ENCODE results near the gene FGF12.
"Not testable (repeated sequence)": the region's sequence is repeated elsewhere in the genome, so short reads cannot be mapped to it uniquely, and the experiment has no call there.

The FGF12 gene

GRCh38 chr3:192727032-192727847 lies at the start of gene FGF12:
FGF12 (minus strand) TSS chr3:192727541.
- no peaks in the 10 kb centered on the region for H3K36me3 ChIP-seq (ENCODE audit: insufficient read depth, low read length)
- H3K79me2 ChIP-seq (ENCODE audit: control insufficient read depth, insufficient read depth, low read length, unreplicated experiment) = no peaks in the 10 kb centered on the region
- H3K27ac ChIP-seq (ENCODE audit: low read depth, low read length) = no peak within 1 kb of the TSS
- no peaks in the 10 kb centered on the region for H3K4me1 ChIP-seq (ENCODE audit: control insufficient read depth, insufficient read depth, low read length, unreplicated experiment)
- no peak within 1 kb of the TSS for H3K4me3 ChIP-seq (ENCODE audit: low read depth, low read length)
- peaks cover 32% of the 10 kb centered on the region for H3K27me3 ChIP-seq (ENCODE audit: insufficient read depth, low read length)
- no peak within 1 kb of the TSS for H2AFZ ChIP-seq (ENCODE audit: low read length, unreplicated experiment)

- not testable (repeated sequence) for H3K27me3 ChIP-seq (ENCODE audit: insufficient read depth, low read length); H3K36me3 ChIP-seq (ENCODE audit: insufficient read depth, low read length); H3K4me1 ChIP-seq (ENCODE audit: control insufficient read depth, insufficient read depth, low read length, unreplicated experiment); H2AFZ ChIP-seq (ENCODE audit: low read length, unreplicated experiment); H3K27ac ChIP-seq (ENCODE audit: low read depth, low read length); H3K4me3 ChIP-seq (ENCODE audit: low read depth, low read length); H3K79me2 ChIP-seq (ENCODE audit: control insufficient read depth, insufficient read depth, low read length, unreplicated experiment)
These were observed 47.0 kb upstream of the FGF12 start for GRCh38 chr3:192774341-192774740.

- no peaks in the 10 kb centered on the region for H3K79me2 ChIP-seq (ENCODE audit: control insufficient read depth, insufficient read depth, low read length, unreplicated experiment)
- no peaks in the 10 kb centered on the region for H3K4me1 ChIP-seq (ENCODE audit: control insufficient read depth, insufficient read depth, low read length, unreplicated experiment)
- no peak overlapping the region for H3K27ac ChIP-seq (ENCODE audit: low read depth, low read length)
- H3K4me3 ChIP-seq (ENCODE audit: low read depth, low read length) = no peak overlapping the region
- H3K27me3 ChIP-seq (ENCODE audit: insufficient read depth, low read length) = peaks cover 5% of the 10 kb centered on the region; the same call in 1 of the 2 replicates
- no peak overlapping the region for H2AFZ ChIP-seq (ENCODE audit: low read length, unreplicated experiment)
- H3K36me3 ChIP-seq (ENCODE audit: insufficient read depth, low read length) = no peaks in the 10 kb centered on the region
These were observed 45.0 kb upstream of the FGF12 start for GRCh38 chr3:192772240-192772894.

- Histone ChIP-seq H2AFZ (ENCODE audit: low read length, unreplicated experiment) (no peak overlapping the region), H3K4me1 (ENCODE audit: control insufficient read depth, insufficient read depth, low read length, unreplicated experiment) (no peaks in the 10 kb centered on the region), H3K36me3 (ENCODE audit: insufficient read depth, low read length) (no peaks in the 10 kb centered on the region), H3K79me2 (ENCODE audit: control insufficient read depth, insufficient read depth, low read length, unreplicated experiment) (no peaks in the 10 kb centered on the region), H3K4me3 (ENCODE audit: low read depth, low read length) (no peak overlapping the region), H3K27ac (ENCODE audit: low read depth, low read length) (no peak overlapping the region), H3K27me3 (ENCODE audit: insufficient read depth, low read length) (no peaks in the 10 kb centered on the region)
These were observed 31.3 kb upstream of the FGF12 start for GRCh38 chr3:192758654-192759053.

- Histone ChIP-seq H3K4me1 (ENCODE audit: control insufficient read depth, insufficient read depth, low read length, unreplicated experiment) (no peaks in the 10 kb centered on the region), H3K27ac (ENCODE audit: low read depth, low read length) (no peak overlapping the region), H3K36me3 (ENCODE audit: insufficient read depth, low read length) (no peaks in the 10 kb centered on the region), H2AFZ (ENCODE audit: low read length, unreplicated experiment) (no peak overlapping the region), H3K4me3 (ENCODE audit: low read depth, low read length) (no peak overlapping the region), H3K79me2 (ENCODE audit: control insufficient read depth, insufficient read depth, low read length, unreplicated experiment) (no peaks in the 10 kb centered on the region), H3K27me3 (ENCODE audit: insufficient read depth, low read length) (no peaks in the 10 kb centered on the region)
These were observed 23.8 kb upstream of the FGF12 start for GRCh38 chr3:192751148-192751547.

GRCh38 chr3:192750201-192750600 lies 22.9 kb upstream of the FGF12 start:
- Histone ChIP-seq H3K4me3 (ENCODE audit: low read depth, low read length) (no peak overlapping the region), H3K36me3 (ENCODE audit: insufficient read depth, low read length) (no peaks in the 10 kb centered on the region), H3K4me1 (ENCODE audit: control insufficient read depth, insufficient read depth, low read length, unreplicated experiment) (no peaks in the 10 kb centered on the region), H2AFZ (ENCODE audit: low read length, unreplicated experiment) (no peak overlapping the region), H3K79me2 (ENCODE audit: control insufficient read depth, insufficient read depth, low read length, unreplicated experiment) (no peaks in the 10 kb centered on the region), H3K27me3 (ENCODE audit: insufficient read depth, low read length) (no peaks in the 10 kb centered on the region), H3K27ac (ENCODE audit: low read depth, low read length) (no peak overlapping the region)

- no peak overlapping the region for H3K27ac ChIP-seq (ENCODE audit: low read depth, low read length)
- no peaks in the 10 kb centered on the region for H3K4me1 ChIP-seq (ENCODE audit: control insufficient read depth, insufficient read depth, low read length, unreplicated experiment)
- no peak overlapping the region for H2AFZ ChIP-seq (ENCODE audit: low read length, unreplicated experiment)
- no peaks in the 10 kb centered on the region for H3K27me3 ChIP-seq (ENCODE audit: insufficient read depth, low read length)
- no peaks in the 10 kb centered on the region for H3K79me2 ChIP-seq (ENCODE audit: control insufficient read depth, insufficient read depth, low read length, unreplicated experiment)
- no peak overlapping the region for H3K4me3 ChIP-seq (ENCODE audit: low read depth, low read length)
- no peaks in the 10 kb centered on the region for H3K36me3 ChIP-seq (ENCODE audit: insufficient read depth, low read length)
These were observed 20.4 kb upstream of the FGF12 start for GRCh38 chr3:192747746-192748145.

GRCh38 chr3:192747145-192747544 lies 19.8 kb upstream of the FGF12 start:
- Histone ChIP-seq H2AFZ (ENCODE audit: low read length, unreplicated experiment) (no peak overlapping the region), H3K4me3 (ENCODE audit: low read depth, low read length) (no peak overlapping the region), H3K36me3 (ENCODE audit: insufficient read depth, low read length) (no peaks in the 10 kb centered on the region), H3K27ac (ENCODE audit: low read depth, low read length) (no peak overlapping the region), H3K79me2 (ENCODE audit: control insufficient read depth, insufficient read depth, low read length, unreplicated experiment) (no peaks in the 10 kb centered on the region), H3K4me1 (ENCODE audit: control insufficient read depth, insufficient read depth, low read length, unreplicated experiment) (no peaks in the 10 kb centered on the region), H3K27me3 (ENCODE audit: insufficient read depth, low read length) (no peaks in the 10 kb centered on the region)

- Histone ChIP-seq H3K4me3 (ENCODE audit: low read depth, low read length) (no peak overlapping the region), H3K4me1 (ENCODE audit: control insufficient read depth, insufficient read depth, low read length, unreplicated experiment) (no peaks in the 10 kb centered on the region), H3K27me3 (ENCODE audit: insufficient read depth, low read length) (no peaks in the 10 kb centered on the region), H3K27ac (ENCODE audit: low read depth, low read length) (no peak overlapping the region), H3K79me2 (ENCODE audit: control insufficient read depth, insufficient read depth, low read length, unreplicated experiment) (no peaks in the 10 kb centered on the region), H3K36me3 (ENCODE audit: insufficient read depth, low read length) (no peaks in the 10 kb centered on the region), H2AFZ (ENCODE audit: low read length, unreplicated experiment) (no peak overlapping the region)
These were observed 17.8 kb upstream of the FGF12 start for GRCh38 chr3:192745150-192745549.

- H3K36me3 ChIP-seq (ENCODE audit: insufficient read depth, low read length); H3K27ac ChIP-seq (ENCODE audit: low read depth, low read length); H3K4me1 ChIP-seq (ENCODE audit: control insufficient read depth, insufficient read depth, low read length, unreplicated experiment); H2AFZ ChIP-seq (ENCODE audit: low read length, unreplicated experiment); H3K27me3 ChIP-seq (ENCODE audit: insufficient read depth, low read length); H3K79me2 ChIP-seq (ENCODE audit: control insufficient read depth, insufficient read depth, low read length, unreplicated experiment); H3K4me3 ChIP-seq (ENCODE audit: low read depth, low read length): not testable (repeated sequence)
These were observed 17.3 kb upstream of the FGF12 start for GRCh38 chr3:192744604-192745003.

GRCh38 chr3:192737506-192737905 lies 10.2 kb upstream of the FGF12 start:
- H3K27me3 ChIP-seq (ENCODE audit: insufficient read depth, low read length) = no peaks in the 10 kb centered on the region
- no peak overlapping the region for H3K4me3 ChIP-seq (ENCODE audit: low read depth, low read length)
- H2AFZ ChIP-seq (ENCODE audit: low read length, unreplicated experiment) = no peak overlapping the region
- H3K36me3 ChIP-seq (ENCODE audit: insufficient read depth, low read length) = no peaks in the 10 kb centered on the region
- H3K4me1 ChIP-seq (ENCODE audit: control insufficient read depth, insufficient read depth, low read length, unreplicated experiment) = no peaks in the 10 kb centered on the region
- no peak overlapping the region for H3K27ac ChIP-seq (ENCODE audit: low read depth, low read length)
- H3K79me2 ChIP-seq (ENCODE audit: control insufficient read depth, insufficient read depth, low read length, unreplicated experiment) = no peaks in the 10 kb centered on the region

Data from ACC112 (cell line).